Prostate gland (tissue), 2 donors: ENCODE measurements around the gene PTPRU.

ENCODE experiments used
- CTCF ChIP-seq, 4 experiments: fragments of 200-600 bp in 2 of 4; fragments of 450-650 bp in 2 of 4; sonication (generic) in 2 of 4; IDR thresholded peaks; 1 replicate in 3 of 4; 2 replicates in 1 of 4; pipeline ENCODE4 v1.5.1; 2016 to 2019; ENCODE audit warnings: antibody characterized with exemption in 4 of 4, mild to moderate bottlenecking in 2 of 4, moderate library complexity in 2 of 4
- POLR2A ChIP-seq: fragments of 450-650 bp; IDR thresholded peaks from one replicate; pipeline ENCODE4 v1.6.1; 2016; ENCODE audit warnings: antibody characterized with exemption, mild to moderate bottlenecking
- POLR2AphosphoS5 ChIP-seq: sonication (generic); formaldehyde crosslinking; IDR thresholded peaks from one replicate; pipeline ENCODE4 v1.6.1; 2017; ENCODE audit warnings: antibody characterized with exemption

- TF ChIP-seq CTCF (IDR thresholded peaks at IDR 0.05) (no peak), POLR2A (no peak), POLR2AphosphoS5 (no peak)
These were observed 67.1 kb downstream of the PTPRU start for GRCh38 chr1:29303201-29304024.
